Smooth muscle cell (in vitro differentiated cells): ENCODE results near the gene IFI6. TPM values are rescaled to one million over a fixed set of nuclear protein-coding genes. Genes with fewer than 3 reads are reported as not detected.

Source experiments
- DNase-seq: peaks from one replicate; lab custom pipeline; 2025; ENCODE audit not compliant: unreplicated experiment; lab: John Stamatoyannopoulos, UW
- H2AFZ ChIP-seq: fragments of 200-600 bp; sonication (generic); 2 replicates; pipeline ENCODE4 v1.6.0; 2016; ENCODE audit warnings: antibody characterized with exemption, low read depth, mild to moderate bottlenecking
- H3F3A ChIP-seq: fragments of 200-600 bp; sonication (generic); 2 replicates; pipeline ENCODE4 v1.6.0; 2017; ENCODE audit warnings: antibody characterized with exemption, low read depth
- H3K27ac ChIP-seq: fragments of 200-600 bp; sonication (generic); 2 replicates; pipeline ENCODE4 v1.5.1; 2016; ENCODE audit warnings: low read depth, mild to moderate bottlenecking
- H3K27me3 ChIP-seq: fragments of 200-600 bp; sonication (generic); 2 replicates; pipeline ENCODE4 v1.6.1; 2016; ENCODE audit warnings: low read depth, mild to moderate bottlenecking
- H3K36me3 ChIP-seq: fragments of 200-600 bp; sonication (generic); 2 replicates; pipeline ENCODE4 v1.5.1; 2016; ENCODE audit warnings: low read depth
- H3K4me1 ChIP-seq: fragments of 200-600 bp; sonication (generic); 2 replicates; pipeline ENCODE4 v1.5.1; 2016; ENCODE audit warnings: low read depth
- H3K4me2 ChIP-seq: fragments of 200-600 bp; sonication (generic); 2 replicates; pipeline ENCODE4 v1.6.0; 2016; ENCODE audit warnings: mild to moderate bottlenecking
- H3K4me3 ChIP-seq: fragments of 200-600 bp; sonication (generic); 2 replicates; pipeline ENCODE4 v1.5.1; 2016; ENCODE audit warnings: mild to moderate bottlenecking
- H3K79me2 ChIP-seq: fragments of 200-600 bp; sonication (generic); 2 replicates; pipeline ENCODE4 v1.6.0; 2016; ENCODE audit warnings: low read depth, mild to moderate bottlenecking
- H3K9ac ChIP-seq: fragments of 200-600 bp; sonication (generic); 2 replicates; pipeline ENCODE4 v1.6.0; 2016; ENCODE audit warnings: low read depth
- H3K9me3 ChIP-seq: fragments of 200-600 bp; sonication (generic); replicated peaks from 2 replicates; pipeline ENCODE4 v1.5.1; 2016; ENCODE audit warnings: low read depth
- H4K20me1 ChIP-seq: fragments of 200-600 bp; sonication (generic); 2 replicates; pipeline ENCODE4 v1.6.0; 2016; ENCODE audit warnings: low read depth
- WGBS: methylation state at CpG from one replicate; pipeline ENCODE4 v1.1.7; 2016; ENCODE audit warnings: low lambda C conversion rate; 5-methylcytosine and 5-hydroxymethylcytosine counted together
- polyA plus RNA-seq: library from polyadenylated mRNA; unstranded; fragments of >200 nt; fragmentation: Nextera tagmentation; extraction: Ambion mirVana; gene quantifications from 2 replicates; pipeline ENCODE4 v1.2.1, GENCODE V29; 2016
- total RNA-seq: library from RNA; depleted of rRNA; stranded (reverse); fragments of >200 nt; gene quantifications from 2 replicates; pipeline ENCODE4 v1.2.3, GENCODE V29; 2014
- TF ChIP-seq, protein P1 (sequence below): fragments of 200-600 bp; sonication (generic); IDR thresholded peaks from 2 replicates; pipeline ENCODE4 v1.5.1; 2017; ENCODE audit warnings: borderline replicate concordance, mild to moderate bottlenecking, antibody characterized with exemption; ENCODE audit not compliant: insufficient read depth, poor library complexity, severe bottlenecking

The IFI6 gene
- total and polyA plus RNA-seq, 2 experiments from 2014 or later = 26.7 to 43.7 TPM

DNA sequence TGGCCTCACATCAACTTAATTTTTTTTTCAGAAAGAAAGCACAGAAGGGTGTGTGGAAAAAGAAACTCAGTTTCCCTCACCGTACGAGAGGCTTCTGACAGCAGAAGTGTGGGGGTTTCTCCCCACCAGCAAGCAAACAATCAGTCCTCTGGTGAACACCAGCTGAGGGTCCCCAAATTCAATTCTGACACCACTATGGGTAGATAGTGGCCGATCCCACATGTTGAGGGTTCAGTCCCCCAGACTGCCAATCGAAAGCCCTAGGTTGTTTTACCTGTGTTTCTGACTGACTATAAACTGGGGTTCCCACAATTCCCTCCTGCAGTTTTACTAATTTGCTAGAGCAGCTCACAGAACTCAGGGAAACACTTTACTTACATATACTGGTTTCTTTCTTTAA lies 2.1 kb downstream of the IFI6 start:
- DNase-seq = no peak
- Histone ChIP-seq H3K9me3 (no peaks in the 10 kb centered on the region), H3K4me2 (peak overlapping the region; percentile 91), H3K9ac (no peak overlapping the region), H3K36me3 (no peaks in the 10 kb centered on the region), H3K27me3 (no peaks in the 10 kb centered on the region), H3K79me2 (no peaks in the 10 kb centered on the region), H3K4me3 (no peak overlapping the region), H4K20me1 (no peaks in the 10 kb centered on the region), H3K4me1 (no peaks in the 10 kb centered on the region), H3K27ac (no peak overlapping the region), H2AFZ (no peak overlapping the region), H3F3A (peaks cover 4% of the 10 kb centered on the region)
- 95% methylated on average over 4 of the region's 4 CpGs for WGBS
- TF ChIP-seq, protein P1, sequence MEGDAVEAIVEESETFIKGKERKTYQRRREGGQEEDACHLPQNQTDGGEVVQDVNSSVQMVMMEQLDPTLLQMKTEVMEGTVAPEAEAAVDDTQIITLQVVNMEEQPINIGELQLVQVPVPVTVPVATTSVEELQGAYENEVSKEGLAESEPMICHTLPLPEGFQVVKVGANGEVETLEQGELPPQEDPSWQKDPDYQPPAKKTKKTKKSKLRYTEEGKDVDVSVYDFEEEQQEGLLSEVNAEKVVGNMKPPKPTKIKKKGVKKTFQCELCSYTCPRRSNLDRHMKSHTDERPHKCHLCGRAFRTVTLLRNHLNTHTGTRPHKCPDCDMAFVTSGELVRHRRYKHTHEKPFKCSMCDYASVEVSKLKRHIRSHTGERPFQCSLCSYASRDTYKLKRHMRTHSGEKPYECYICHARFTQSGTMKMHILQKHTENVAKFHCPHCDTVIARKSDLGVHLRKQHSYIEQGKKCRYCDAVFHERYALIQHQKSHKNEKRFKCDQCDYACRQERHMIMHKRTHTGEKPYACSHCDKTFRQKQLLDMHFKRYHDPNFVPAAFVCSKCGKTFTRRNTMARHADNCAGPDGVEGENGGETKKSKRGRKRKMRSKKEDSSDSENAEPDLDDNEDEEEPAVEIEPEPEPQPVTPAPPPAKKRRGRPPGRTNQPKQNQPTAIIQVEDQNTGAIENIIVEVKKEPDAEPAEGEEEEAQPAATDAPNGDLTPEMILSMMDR = peak; percentile 3

DNA sequence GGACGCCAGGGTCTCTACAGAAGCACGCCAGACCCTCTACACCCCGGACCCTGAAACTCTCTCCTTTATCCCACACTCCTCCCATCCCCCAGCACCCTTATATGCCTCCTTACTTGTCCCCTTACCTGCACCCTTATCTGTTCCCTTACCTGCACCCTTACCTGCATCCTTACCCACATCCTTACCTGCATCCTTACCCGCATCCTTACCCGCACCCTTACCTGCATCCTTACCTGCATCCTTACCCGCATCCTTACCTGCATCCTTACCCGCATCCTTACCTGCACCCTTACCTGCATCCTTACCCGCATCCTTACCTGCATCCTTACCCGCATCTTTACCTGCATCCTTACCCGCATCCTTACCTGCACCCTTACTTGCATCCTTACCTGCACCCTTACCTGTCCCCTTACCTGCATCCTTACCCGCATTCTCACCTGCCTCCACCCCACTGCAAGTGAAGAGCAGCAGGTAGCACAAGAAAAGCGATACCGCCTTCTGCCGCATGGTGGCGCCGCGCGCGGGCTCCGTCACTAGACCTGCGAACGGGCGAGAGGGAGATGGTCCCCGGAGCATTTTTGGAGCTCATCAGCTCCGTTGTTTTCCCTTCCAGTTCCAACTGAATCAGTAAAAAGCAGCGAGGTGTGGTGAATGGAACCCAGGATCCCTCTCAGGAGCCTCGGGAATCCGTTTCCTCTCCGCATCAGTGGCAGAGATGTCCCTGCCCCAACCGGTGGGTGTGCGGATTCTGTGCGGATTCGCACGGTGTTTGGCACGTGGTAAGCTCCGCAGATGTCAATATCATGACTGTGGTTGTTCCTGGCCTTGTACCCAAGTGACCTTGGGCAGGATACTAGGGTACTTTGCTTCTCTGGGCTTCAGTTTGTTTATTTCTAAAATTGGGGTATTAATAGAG lies 2.9 kb downstream of the IFI6 start:
- peak; percentile 35 for DNase-seq
- TF ChIP-seq, protein P1 = peak; percentile 87
- Histone ChIP-seq H3K79me2 (no peaks in the 10 kb centered on the region), H3K27ac (no peak overlapping the region), H3K9ac (no peak overlapping the region), H3K36me3 (no peaks in the 10 kb centered on the region), H3K4me2 (peak overlapping the region; percentile 91), H3F3A (peaks cover 4% of the 10 kb centered on the region), H3K9me3 (no peaks in the 10 kb centered on the region), H4K20me1 (no peaks in the 10 kb centered on the region), H3K4me1 (no peaks in the 10 kb centered on the region), H3K27me3 (no peaks in the 10 kb centered on the region), H3K4me3 (peak overlapping the region; percentile 50), H2AFZ (peak overlapping the region; percentile 98)
- 22% methylated on average over 36 of the region's 36 CpGs for WGBS

DNA sequence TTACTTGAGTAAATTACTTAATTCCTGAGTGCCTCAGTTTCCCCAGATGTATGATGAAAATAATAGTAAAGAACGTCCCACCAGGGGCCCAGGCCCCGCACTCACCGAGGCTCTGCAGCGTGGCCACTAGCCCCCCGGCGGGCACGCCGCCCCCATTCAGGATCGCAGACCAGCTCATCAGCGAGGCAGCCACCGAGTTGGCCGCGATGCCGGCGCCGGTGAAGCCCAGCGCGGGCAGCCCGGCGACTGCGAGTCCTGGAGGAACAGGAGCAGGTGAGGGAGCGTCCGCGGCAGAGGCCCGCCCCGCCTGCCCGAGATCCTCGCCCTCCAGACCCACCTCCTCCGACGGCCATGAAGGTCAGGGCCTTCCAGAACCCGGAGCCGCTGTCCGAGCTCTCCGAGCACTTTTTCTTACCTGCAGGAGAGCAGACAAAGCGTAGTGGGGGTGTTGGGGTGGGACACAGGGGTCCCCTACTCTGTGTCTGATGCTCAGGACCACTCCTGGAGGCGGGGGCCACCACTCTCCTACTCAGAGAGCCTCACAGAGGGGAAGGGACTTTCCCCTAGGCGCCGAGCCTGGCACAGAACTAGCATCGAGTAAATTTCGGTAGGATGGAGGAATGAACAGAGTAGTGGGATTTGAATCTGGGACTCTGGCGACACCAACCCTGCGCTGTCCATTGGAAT lies 3.7 kb downstream of the IFI6 start:
- Histone ChIP-seq H3K27me3 (no peaks in the 10 kb centered on the region), H3K4me3 (no peak overlapping the region), H3K9me3 (no peaks in the 10 kb centered on the region), H3K4me1 (no peaks in the 10 kb centered on the region), H3F3A (peaks cover 4% of the 10 kb centered on the region), H3K4me2 (no peak overlapping the region), H2AFZ (no peak overlapping the region), H3K27ac (no peak overlapping the region), H3K9ac (no peak overlapping the region), H3K79me2 (no peaks in the 10 kb centered on the region), H4K20me1 (no peaks in the 10 kb centered on the region), H3K36me3 (no peaks in the 10 kb centered on the region)
- TF ChIP-seq, protein P1 = no peak
- whole genome bisulfite sequencing = 92% methylated on average over 42 of the region's 42 CpGs
- no peak for DNase-seq
